GM19438 (cell line): ENCODE data around the gene OSBPL8.

Source experiments
- ATAC-seq: cut with Tn5 transposase; IDR thresholded peaks from one replicate; pipeline ENCODE4 v1.9.1; 2021; ENCODE audit warnings: low read depth; ENCODE audit not compliant: unreplicated experiment

The OSBPL8 gene

DNA sequence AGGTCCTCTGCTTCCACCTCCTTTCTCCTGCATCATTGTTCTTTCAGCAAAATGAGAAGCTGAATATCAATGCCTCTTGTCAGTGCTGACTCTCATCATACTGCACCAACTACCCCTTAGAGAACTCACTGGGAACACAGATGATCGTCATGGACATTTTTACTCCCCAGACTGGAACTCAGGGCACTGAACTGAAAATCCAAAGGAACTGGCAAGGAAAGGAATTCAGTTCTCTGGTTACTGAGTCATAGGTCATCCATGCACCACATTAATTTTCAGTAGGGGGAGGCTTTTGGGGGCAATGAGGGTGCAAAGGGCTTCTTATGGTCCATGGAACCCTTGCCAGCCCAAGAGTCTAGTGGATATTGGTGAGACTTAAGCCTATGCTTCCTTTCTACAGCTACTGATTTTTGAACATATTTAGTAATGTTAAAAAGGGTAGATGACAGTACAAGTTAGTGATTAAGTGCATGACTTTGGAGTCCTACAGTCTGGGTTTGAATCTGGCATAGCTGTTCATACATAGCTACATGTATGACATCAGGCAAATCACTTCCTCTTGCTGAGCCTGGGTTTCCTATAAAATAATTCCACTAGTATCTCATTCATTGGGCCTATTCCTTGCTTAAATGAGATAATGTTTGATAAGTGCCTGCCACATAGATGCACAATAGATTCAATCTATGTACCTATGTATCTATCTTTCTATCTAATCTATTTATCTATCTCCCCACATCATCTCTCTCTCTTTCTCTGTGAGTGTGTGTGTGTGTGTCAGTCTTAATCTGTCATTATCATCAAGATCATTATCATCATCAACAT is 240.6 kb downstream of the OSBPL8 start:
- no peak for ATAC-seq

- ATAC-seq = no peak
These were observed 241.6 kb downstream of the OSBPL8 start for GRCh38 chr12:76317976-76318375.

- ATAC-seq = no peak
These were observed 243.1 kb downstream of the OSBPL8 start for GRCh38 chr12:76316468-76316867.

GRCh38 chr12:76313299-76313698 is 246.3 kb downstream of the OSBPL8 start:
- ATAC-seq = no peak

DNA sequence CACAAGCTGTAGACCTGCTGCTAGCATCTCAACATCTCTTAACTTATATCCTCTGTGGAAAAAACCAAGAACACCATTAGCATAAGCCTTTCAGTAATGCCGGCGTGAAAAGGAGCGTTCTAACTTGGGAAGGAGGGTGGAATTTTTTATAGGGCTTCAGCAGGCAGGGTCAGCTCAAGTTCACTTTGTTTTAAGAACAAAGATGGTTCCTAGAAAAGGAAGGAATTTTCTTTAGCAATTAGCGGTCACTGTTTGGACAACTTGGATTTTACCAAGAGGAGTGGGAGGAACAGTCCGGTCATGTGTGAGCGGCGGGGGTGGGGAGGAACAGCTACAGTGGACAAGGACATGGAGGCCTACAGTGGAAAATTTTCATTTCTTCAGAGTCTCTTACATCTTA is 247.3 kb downstream of the OSBPL8 start:
- no peak for ATAC-seq

GRCh38 chr12:76311796-76312195 is 247.8 kb downstream of the OSBPL8 start:
- no peak for ATAC-seq

DNA sequence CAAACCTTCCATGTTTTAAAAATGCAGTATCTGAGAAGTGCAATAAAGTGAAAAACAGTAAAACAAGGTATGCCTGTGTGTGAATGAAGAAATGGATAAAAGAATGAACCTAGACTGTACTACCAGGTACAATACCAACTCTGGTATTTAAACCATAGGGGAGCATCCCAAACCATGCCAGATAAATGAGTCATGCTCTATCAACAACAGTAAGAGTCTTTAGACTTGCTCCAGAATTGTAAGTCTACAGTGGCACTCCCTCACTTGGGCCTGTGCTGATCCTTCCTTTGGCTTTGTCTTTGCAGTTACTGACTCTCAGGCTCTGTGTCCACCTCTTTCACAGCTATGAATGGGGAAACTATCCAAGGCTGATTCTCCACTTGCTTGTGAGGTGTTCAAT is 249.5 kb downstream of the OSBPL8 start:
- ATAC-seq = no peak

DNA sequence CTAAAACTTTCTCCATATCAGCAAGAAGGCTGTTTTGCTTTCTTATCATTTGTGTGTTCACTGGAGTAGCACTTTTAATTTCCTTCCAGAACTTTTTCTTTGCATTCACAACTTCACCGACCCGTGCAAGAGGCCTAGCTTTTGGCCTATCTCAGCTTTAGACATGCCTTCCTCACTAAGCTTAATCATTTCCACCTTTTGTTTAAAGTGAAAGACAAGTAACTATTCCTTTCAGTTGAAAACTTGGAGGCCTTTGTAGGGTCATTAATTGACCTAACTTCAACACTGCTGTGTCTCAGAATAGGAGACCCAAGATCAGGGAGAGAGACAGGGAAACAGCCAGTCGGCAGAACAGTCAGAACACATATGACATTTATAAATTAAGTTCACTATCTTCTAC is 250.7 kb downstream of the OSBPL8 start:
- ATAC-seq = no peak

DNA sequence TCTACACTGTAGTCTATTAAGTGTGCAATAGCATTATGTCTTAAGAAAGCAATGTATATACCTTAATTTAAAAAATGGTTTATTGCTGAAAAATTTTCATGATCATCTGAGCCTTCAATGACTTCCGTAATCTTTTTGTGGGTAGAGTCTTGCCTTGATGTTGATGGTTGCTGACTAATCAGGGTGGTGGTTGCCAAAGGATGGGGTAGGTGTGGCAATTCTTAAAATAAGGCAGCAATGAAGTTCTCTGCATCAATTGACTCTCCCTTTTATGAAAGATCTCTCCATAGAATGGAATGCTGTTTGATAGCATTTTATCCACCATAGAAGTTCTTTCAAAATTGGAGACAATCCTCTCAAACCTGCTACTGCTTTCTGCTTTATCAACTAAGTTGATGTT is 252.5 kb downstream of the OSBPL8 start:
- ATAC-seq = no peak

DNA sequence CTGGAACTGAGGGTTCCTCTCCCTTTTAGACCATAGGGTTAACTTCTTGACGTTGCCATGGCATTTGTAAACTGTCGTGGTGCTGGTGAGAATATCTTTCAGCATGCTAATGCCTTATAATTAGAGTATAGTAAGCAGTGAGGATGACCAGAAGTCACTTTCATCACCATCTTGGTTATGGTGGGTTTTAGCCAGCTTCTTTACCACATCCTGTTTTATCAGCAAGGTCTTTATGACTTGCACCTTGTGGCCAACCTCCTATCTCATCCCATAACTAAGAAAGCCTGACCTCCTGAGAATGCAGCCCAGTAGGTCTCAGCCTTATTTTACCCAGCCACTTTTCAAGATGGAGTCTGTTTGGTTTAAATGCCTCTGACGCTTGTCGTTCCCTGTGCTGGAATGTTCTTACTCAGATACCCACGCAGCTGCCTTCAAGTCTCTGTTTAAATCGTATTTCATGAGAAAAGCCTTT is 255.5 kb downstream of the OSBPL8 start:
- no peak for ATAC-seq

- ATAC-seq = no peak
These were observed 256.2 kb downstream of the OSBPL8 start for GRCh38 chr12:76303365-76303764.
